Measurements from ENCODE around the gene NRP1.

DNA sequence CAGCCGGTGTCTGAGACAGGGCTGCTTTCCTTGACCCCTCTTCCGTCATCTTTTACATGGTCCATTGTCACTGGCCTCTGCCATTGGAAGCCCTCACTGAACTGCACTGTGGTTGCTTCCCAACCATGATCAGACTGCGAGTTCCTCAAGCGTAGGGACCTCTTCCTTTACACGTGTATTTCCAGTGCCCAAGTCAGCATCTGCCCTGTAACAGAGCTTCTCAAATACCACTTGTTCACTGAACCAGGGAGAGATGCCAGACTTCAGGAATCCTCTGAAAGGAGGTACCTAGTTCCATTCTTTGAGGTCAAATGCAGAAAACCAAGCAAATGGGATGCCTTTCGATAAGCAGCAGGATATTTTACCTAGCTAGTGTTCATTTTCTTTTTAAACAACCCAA lies 145.1 kb downstream of the NRP1 start:
- TF ChIP-seq CTCF (IDR thresholded peaks at IDR 0.05): no peak
- no peak for TF ChIP-seq POLR2A (IDR thresholded peaks at IDR 0.05)
